ENCODE measurements around the gene RNF183.

DNA sequence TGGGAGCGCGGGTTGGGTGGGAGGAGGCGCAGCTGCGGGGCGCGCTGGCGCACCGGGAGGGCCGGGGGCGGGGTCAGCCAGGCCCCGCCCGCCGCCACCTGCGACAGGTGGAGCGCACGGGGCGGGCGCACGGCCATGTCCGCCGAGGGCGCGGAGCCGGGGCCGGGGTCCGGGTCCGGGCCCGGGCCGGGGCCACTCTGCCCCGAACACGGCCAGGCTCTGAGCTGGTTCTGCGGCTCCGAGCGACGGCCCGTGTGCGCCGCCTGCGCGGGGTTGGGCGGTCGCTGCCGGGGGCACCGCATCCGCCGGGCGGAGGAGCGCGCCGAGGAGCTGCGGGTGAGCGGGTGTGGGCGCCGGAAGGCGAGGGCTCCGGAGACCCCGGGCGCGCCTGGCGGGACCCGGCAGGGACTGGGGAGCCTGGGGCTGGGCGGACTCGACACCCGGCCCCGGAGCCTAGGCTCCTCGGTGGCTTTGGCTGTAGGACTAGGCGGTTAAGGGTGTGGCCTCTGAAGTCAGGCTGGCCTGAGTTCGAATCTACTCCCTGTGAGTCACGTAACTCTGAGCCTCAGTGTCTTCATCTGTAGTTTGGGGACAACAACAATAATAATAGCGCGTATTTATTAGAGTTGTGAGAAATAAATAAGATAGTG is 46.4 kb upstream of the RNF183 start, which contains the start of gene BSPRY:
- TF ChIP-seq EP300 (IDR thresholded peaks at IDR 0.05) (no peak), CTCF (IDR thresholded peaks at IDR 0.05) (no peak), POLR2AphosphoS5 (IDR thresholded peaks at IDR 0.05) (no peak), POLR2A (IDR thresholded peaks at IDR 0.05) (no peak)
